NCI-H2227 (cell line): ENCODE data around the gene EPS8.
"Not testable (repeated sequence)": the region's sequence is repeated elsewhere in the genome, so short reads cannot be mapped to it uniquely, and the experiment has no call there.

Experiments used
- DNase-seq: peaks from one replicate; lab custom pipeline; 2025; ENCODE audit not compliant: unreplicated experiment; lab: John Stamatoyannopoulos, UW

Gene EPS8

GRCh38 chr12:15650399-15651128 is 138.6 kb downstream of the EPS8 start:
- DNase-seq: no peak

- no peak for DNase-seq
Observed at GRCh38 chr12:15649347-15649746, 139.8 kb downstream of the EPS8 start.

- DNase-seq: no peak
Observed at GRCh38 chr12:15648558-15648957, 140.6 kb downstream of the EPS8 start.

GRCh38 chr12:15646581-15646980 is 142.6 kb downstream of the EPS8 start:
- DNase-seq: no peak

- DNase-seq: no peak
Observed at GRCh38 chr12:15644700-15645099, 144.5 kb downstream of the EPS8 start.

- DNase-seq: no peak
Observed at GRCh38 chr12:15638231-15638630, 151.0 kb downstream of the EPS8 start.

- DNase-seq: peak; percentile 1
Observed at GRCh38 chr12:15636060-15636890, 152.9 kb downstream of the EPS8 start.

- no peak for DNase-seq
Observed at GRCh38 chr12:15634010-15634683, 155.0 kb downstream of the EPS8 start.

- no peak for DNase-seq
Observed at GRCh38 chr12:15633201-15633600, 156.0 kb downstream of the EPS8 start.

GRCh38 chr12:15632708-15633107 is 156.5 kb downstream of the EPS8 start:
- no peak for DNase-seq

- DNase-seq: no peak
Observed at GRCh38 chr12:15631007-15631715, 158.0 kb downstream of the EPS8 start.

- no peak for DNase-seq
Observed at GRCh38 chr12:15629761-15630160, 159.4 kb downstream of the EPS8 start.

GRCh38 chr12:15629108-15629507 is 160.1 kb downstream of the EPS8 start:
- no peak for DNase-seq

- no peak for DNase-seq
Observed at GRCh38 chr12:15627995-15628945, 160.9 kb downstream of the EPS8 start.

- DNase-seq: no peak
Observed at GRCh38 chr12:15625075-15625474, 164.1 kb downstream of the EPS8 start.

GRCh38 chr12:15620741-15621539 is 168.2 kb downstream of the EPS8 start:
- DNase-seq: no peak

- DNase-seq: not testable (repeated sequence)
Observed at GRCh38 chr12:15616495-15616894, 172.7 kb downstream of the EPS8 start.

- no peak for DNase-seq
Observed at GRCh38 chr12:15613981-15614380, 175.2 kb downstream of the EPS8 start.

GRCh38 chr12:15608941-15609340 is 180.2 kb downstream of the EPS8 start:
- DNase-seq: no peak
